GM23248 (cell line): Measurements from ENCODE around the gene MPZ. TPM values are rescaled to one million over a fixed set of nuclear protein-coding genes. Genes with fewer than 3 reads are reported as not detected.
A peak's percentile ranks its signal among the peaks of the same experiment; 100 is the strongest.

ENCODE experiments used
- DNase-seq: peaks from one replicate; pipeline ENCODE4 v3.0.0-alpha.2; 2015
- H2AFZ ChIP-seq: fragments of 200-600 bp; sonication (generic); 2 replicates; pipeline ENCODE4 v1.6.1; 2016; ENCODE audit warnings: antibody characterized with exemption
- H3F3A ChIP-seq: fragments of 200-600 bp; sonication (generic); 2 replicates; pipeline ENCODE4 v1.6.1; 2016; ENCODE audit warnings: mild to moderate bottlenecking, antibody characterized with exemption, mixed run types; ENCODE audit not compliant: insufficient read depth
- H3K27ac ChIP-seq: fragments of 200-600 bp; sonication (generic); 2 replicates; pipeline ENCODE4 v1.5.1; 2016; ENCODE audit warnings: mild to moderate bottlenecking
- H3K27me3 ChIP-seq: fragments of 200-600 bp; sonication (generic); replicated peaks from 2 replicates; pipeline ENCODE4 v1.6.1; 2016; ENCODE audit warnings: mild to moderate bottlenecking; ENCODE audit not compliant: insufficient read depth
- H3K36me3 ChIP-seq: fragments of 200-600 bp; sonication (generic); 2 replicates; pipeline ENCODE4 v1.6.1; 2016; ENCODE audit warnings: low read depth, mild to moderate bottlenecking
- H3K4me1 ChIP-seq: fragments of 200-600 bp; sonication (generic); 2 replicates; pipeline ENCODE4 v1.6.1; 2016; ENCODE audit warnings: mild to moderate bottlenecking; ENCODE audit not compliant: insufficient read depth
- H3K4me2 ChIP-seq: fragments of 200-600 bp; sonication (generic); one replicate; pipeline ENCODE4 v1.6.1; 2016; ENCODE audit warnings: mild to moderate bottlenecking; ENCODE audit not compliant: unreplicated experiment
- H3K4me3 ChIP-seq: fragments of 200-600 bp; sonication (generic); 2 replicates; pipeline ENCODE4 v1.5.1; 2016; ENCODE audit warnings: mild to moderate bottlenecking
- H3K79me2 ChIP-seq: fragments of 200-600 bp; sonication (generic); 2 replicates; pipeline ENCODE4 v1.6.1; 2016; ENCODE audit warnings: mild to moderate bottlenecking; ENCODE audit not compliant: insufficient read depth
- H3K9ac ChIP-seq: fragments of 200-600 bp; sonication (generic); 2 replicates; pipeline ENCODE4 v1.6.1; 2016; ENCODE audit warnings: mild to moderate bottlenecking
- H3K9me2 ChIP-seq: fragments of 200-600 bp; sonication (generic); 2 replicates; pipeline ENCODE4 v1.6.1; 2016; ENCODE audit warnings: mixed run types, mild to moderate bottlenecking, moderate library complexity; ENCODE audit not compliant: insufficient read depth
- H3K9me3 ChIP-seq: fragments of 200-600 bp; sonication (generic); one replicate; pipeline ENCODE4 v1.6.1; 2017; ENCODE audit warnings: low read depth
- H4K20me1 ChIP-seq: fragments of 200-600 bp; sonication (generic); 2 replicates; pipeline ENCODE4 v1.6.0; 2016; ENCODE audit not compliant: insufficient read depth
- EZH2 ChIP-seq: fragments of 200-600 bp; sonication (generic); IDR thresholded peaks from 2 replicates; pipeline ENCODE4 v1.6.1; 2018; ENCODE audit warnings: antibody characterized with exemption, mild to moderate bottlenecking; ENCODE audit not compliant: insufficient read depth, poor library complexity, severe bottlenecking
- EZH2phosphoT487 ChIP-seq: fragments of 200-600 bp; sonication (generic); IDR thresholded peaks from 2 replicates; pipeline ENCODE4 v1.6.1; 2018; ENCODE audit warnings: antibody characterized with exemption, moderate library complexity, mild to moderate bottlenecking, low read depth; ENCODE audit not compliant: insufficient read depth
- WGBS, 2 experiments: methylation state at CpG; one replicate each; pipeline ENCODE4 v1.1.6; 2015 to 2017; ENCODE audit warnings: low lambda C conversion rate in 2 of 2, low coverage in 1 of 2; ENCODE audit errors: missing lambda C conversion rate in 2 of 2; 5-methylcytosine and 5-hydroxymethylcytosine counted together
- in situ Hi-C: fragments of 300-500 bp; cut with MboI; formaldehyde crosslinking; loops from 2 replicates; pipeline ENCODE4 v1.15.0; 2020
- polyA plus RNA-seq: library from polyadenylated mRNA; unstranded; fragments of >200 nt; fragmentation: Nextera tagmentation; extraction: Ambion mirVana; gene quantifications from 2 replicates; pipeline ENCODE4 v1.2.1, GENCODE V29; 2016
- total RNA-seq: library from RNA; depleted of rRNA; stranded (reverse); fragments of >200 nt; shearing (Covaris generic); gene quantifications from 2 replicates; pipeline ENCODE4 v1.2.3, GENCODE V29; 2014

MPZ gene
- total and polyA plus RNA-seq, 2 experiments from 2014 or later, result 0.11 TPM; not detected in 1

DNA sequence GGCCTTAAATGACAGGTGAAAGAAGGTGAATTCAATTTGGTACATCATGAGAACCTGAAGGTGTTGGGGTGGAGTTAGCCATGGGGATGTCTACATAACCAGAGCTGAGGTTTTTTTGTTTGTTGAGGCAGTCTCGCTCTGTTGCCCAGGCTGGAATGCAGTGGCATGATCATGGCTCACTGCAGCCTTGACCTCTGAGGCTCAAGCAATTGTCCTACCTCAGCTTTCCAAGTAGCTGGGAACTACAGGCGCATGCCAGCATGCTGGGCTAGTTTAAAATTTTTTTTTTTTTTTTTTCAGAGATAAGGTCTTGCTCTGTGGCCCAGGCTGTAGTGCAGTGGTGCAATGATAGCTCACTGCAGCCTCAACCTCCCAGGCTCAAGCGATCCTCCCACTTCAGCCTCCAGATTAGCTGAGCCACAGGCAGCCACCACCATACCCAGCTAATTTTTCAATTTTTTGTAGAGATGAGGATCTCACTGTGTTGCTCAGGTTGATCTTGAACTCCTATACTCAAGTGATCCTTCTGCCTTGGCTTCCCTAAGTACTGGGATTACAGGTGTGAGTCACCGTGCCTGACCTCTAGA, 1.9 kb upstream of the MPZ start:
- peaks cover 6% of the 10 kb centered on the region; the same call in 1 of the 2 replicates for H3F3A ChIP-seq
- H3K27ac ChIP-seq, result no peak overlapping the region
- no peaks in the 10 kb centered on the region for H4K20me1 ChIP-seq
- no peak overlapping the region for H2AFZ ChIP-seq
- WGBS, 2 experiments, result 81 to 82% methylated on average over 4 of the region's 4 CpGs
- H3K4me2 ChIP-seq, result no peak overlapping the region
- no peaks in the 10 kb centered on the region for H3K36me3 ChIP-seq
- TF ChIP-seq EZH2phosphoT487, result no peak
- no peak for TF ChIP-seq EZH2
- H3K4me1 ChIP-seq, result peaks cover 7% of the 10 kb centered on the region
- no peaks in the 10 kb centered on the region for H3K9me3 ChIP-seq
- no peaks in the 10 kb centered on the region for H3K27me3 ChIP-seq
- H3K9me2 ChIP-seq, result no peaks in the 10 kb centered on the region
- no peak overlapping the region for H3K4me3 ChIP-seq
- in situ Hi-C loops, result no loop called here
- no peak for DNase-seq
- H3K79me2 ChIP-seq, result peaks cover 20% of the 10 kb centered on the region
- no peak overlapping the region for H3K9ac ChIP-seq

GRCh38 chr1:161307892-161308638, 1.7 kb downstream of the MPZ start:
- H3K9ac ChIP-seq, result no peak overlapping the region
- H2AFZ ChIP-seq, result no peak overlapping the region
- H3F3A ChIP-seq, result peaks cover 6% of the 10 kb centered on the region; the same call in 1 of the 2 replicates
- H3K4me2 ChIP-seq, result no peak overlapping the region
- no peaks in the 10 kb centered on the region for H3K9me3 ChIP-seq
- no peaks in the 10 kb centered on the region for H3K9me2 ChIP-seq
- 57 to 64% methylated on average over 2 of the region's 2 CpGs for WGBS, 2 experiments
- in situ Hi-C loops, result no loop called here
- H3K4me3 ChIP-seq, result no peak overlapping the region
- H3K27ac ChIP-seq, result no peak overlapping the region
- TF ChIP-seq EZH2phosphoT487 (no peak), EZH2 (no peak)
- H3K4me1 ChIP-seq, result no peaks in the 10 kb centered on the region
- H3K27me3 ChIP-seq, result no peaks in the 10 kb centered on the region
- no peaks in the 10 kb centered on the region for H4K20me1 ChIP-seq
- DNase-seq, result no peak
- H3K79me2 ChIP-seq, result no peaks in the 10 kb centered on the region; the same call in 1 of the 2 replicates
- no peaks in the 10 kb centered on the region for H3K36me3 ChIP-seq

DNA sequence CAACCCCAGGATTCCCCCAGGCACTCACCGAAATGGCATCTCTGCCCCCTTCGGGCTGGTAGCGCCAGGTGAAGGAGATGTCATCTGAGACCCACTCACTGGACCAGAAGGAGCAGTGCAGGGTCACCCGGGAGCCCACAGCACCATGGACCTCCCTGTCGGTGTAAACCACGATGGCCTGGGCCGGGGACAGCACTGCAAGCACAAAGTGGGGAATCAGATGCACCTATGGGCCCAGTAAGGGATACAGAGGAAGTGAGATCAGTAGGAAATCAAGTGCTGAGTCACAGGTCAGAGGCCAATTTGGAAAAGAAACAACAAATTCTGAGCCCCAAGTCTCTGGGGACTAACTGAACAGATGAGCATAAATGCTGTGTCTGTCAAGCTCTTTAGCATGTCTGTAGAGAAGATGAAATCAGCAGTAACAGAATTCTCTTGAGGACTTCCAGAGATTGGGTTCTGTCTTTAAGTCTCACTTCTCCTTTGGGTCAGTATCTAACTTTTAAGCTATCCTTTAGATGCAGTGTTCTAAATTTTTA, 2.5 kb downstream of the MPZ start:
- Histone ChIP-seq H3K27ac (no peak overlapping the region), H3K36me3 (no peaks in the 10 kb centered on the region), H3K9me3 (no peaks in the 10 kb centered on the region), H3K9ac (no peak overlapping the region), H3F3A (peaks cover 6% of the 10 kb centered on the region; the same call in 1 of the 2 replicates), H3K4me2 (no peak overlapping the region), H3K4me1 (no peaks in the 10 kb centered on the region), H3K27me3 (no peaks in the 10 kb centered on the region), H4K20me1 (no peaks in the 10 kb centered on the region), H3K4me3 (no peak overlapping the region), H3K9me2 (no peaks in the 10 kb centered on the region), H3K79me2 (no peaks in the 10 kb centered on the region; the same call in 1 of the 2 replicates), H2AFZ (0 out of 2 replicates have a peak overlapping the region, but pooled peaks have one; percentile 39)
- WGBS, 2 experiments, result 94% methylated on average over 7 of the region's 7 CpGs
- in situ Hi-C loops, result no loop called here
- TF ChIP-seq EZH2, result no peak
- no peak for TF ChIP-seq EZH2phosphoT487
- DNase-seq, result peak; percentile 50

DNA sequence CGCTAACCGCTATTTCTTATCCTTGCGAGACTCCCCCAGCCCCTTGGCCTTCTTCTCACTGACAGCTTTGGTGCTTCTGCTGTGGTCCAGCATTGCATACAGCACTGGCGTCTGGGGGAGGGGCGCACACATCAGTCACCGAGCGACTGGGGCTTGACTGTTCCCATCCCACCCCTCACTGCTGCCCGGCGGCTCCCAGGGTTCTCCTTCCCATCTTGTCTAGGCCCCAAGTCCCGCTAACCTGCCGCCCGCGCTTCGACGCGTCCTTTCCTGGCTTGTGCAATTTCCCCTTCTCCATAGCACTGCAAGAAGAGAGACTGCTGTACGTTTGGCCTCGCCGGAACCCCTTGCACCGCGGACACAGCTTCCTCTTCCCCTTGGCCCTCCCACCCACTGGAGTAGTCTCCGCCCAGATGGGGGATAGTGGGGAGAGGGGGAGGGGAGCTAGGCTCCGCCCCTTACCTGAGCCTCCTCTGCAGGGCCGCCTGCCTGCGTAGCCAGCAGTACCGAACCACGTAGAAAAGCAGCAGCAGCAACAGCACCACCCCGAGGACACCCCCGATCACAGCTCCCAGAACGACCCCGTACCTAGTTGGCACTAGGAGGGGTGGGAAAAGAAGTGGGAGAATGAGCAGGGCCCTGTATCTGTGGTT, 3.8 kb downstream of the MPZ start:
- WGBS, 2 experiments, result 1 to 6% methylated on average over 18 to 31 of the region's 31 CpGs
- H3K9me2 ChIP-seq, result no peaks in the 10 kb centered on the region
- peak; percentile 67 for DNase-seq
- no peaks in the 10 kb centered on the region for H3K4me1 ChIP-seq
- no peaks in the 10 kb centered on the region for H3K27me3 ChIP-seq
- H3K9ac ChIP-seq, result peak overlapping the region; percentile 81
- H3K79me2 ChIP-seq, result no peaks in the 10 kb centered on the region; the same call in 1 of the 2 replicates
- peak overlapping the region; percentile 94 for H2AFZ ChIP-seq
- no peaks in the 10 kb centered on the region for H4K20me1 ChIP-seq
- peak overlapping the region; percentile 75 for H3K4me2 ChIP-seq
- H3F3A ChIP-seq, result peaks cover 6% of the 10 kb centered on the region; the same call in 1 of the 2 replicates
- H3K27ac ChIP-seq, result no peak overlapping the region
- H3K4me3 ChIP-seq, result peak overlapping the region; percentile 76
- in situ Hi-C loops, result no loop called here
- TF ChIP-seq EZH2phosphoT487, result no peak
- no peak for TF ChIP-seq EZH2
- no peaks in the 10 kb centered on the region for H3K36me3 ChIP-seq
- no peaks in the 10 kb centered on the region for H3K9me3 ChIP-seq
